Heart right ventricle (tissue), 16 donors: ENCODE measurements around the gene CMTM7. TPM values are rescaled to one million over a fixed set of nuclear protein-coding genes. Genes with fewer than 3 reads are reported as not detected.
"Not testable (repeated sequence)": the region's sequence is repeated elsewhere in the genome, so short reads cannot be mapped to it uniquely, and the experiment has no call there.

Experiments
- ATAC-seq, 8 donors: fragments of 200-7000 bp; cut with Tn5 transposase; one replicate each; pipeline ENCODE4 v1.9.1; 2020; ENCODE audit warnings: mild to moderate bottlenecking in 8 of 8, moderate library complexity in 8 of 8, moderate number of reproducible peaks in 1 of 8
- DNase-seq, 2 donors: peaks; one replicate each; pipeline ENCODE4 v3.0.0-alpha.2; 2020
- H3K27ac ChIP-seq, 10 donors: fragments of 200-600 bp; sonication (generic) in 2 of 10; one replicate each; pipeline versions ENCODE4 v1.5.0 to v1.8.0; 2020 to 2022; ENCODE audit warnings: mild to moderate bottlenecking in 3 of 10
- H3K27me3 ChIP-seq, 7 donors: fragments of 200-600 bp; one replicate each; pipeline ENCODE4 v1.8.0; 2021 to 2022; ENCODE audit warnings: mild to moderate bottlenecking in 2 of 7
- H3K36me3 ChIP-seq, 9 donors: fragments of 200-600 bp; sonication (generic) in 1 of 9; one replicate each; pipeline versions ENCODE4 v1.5.0 to v1.8.0; 2020 to 2022; ENCODE audit warnings: mild to moderate bottlenecking in 2 of 9
- H3K4me1 ChIP-seq, 9 donors: fragments of 200-600 bp; sonication (generic) in 1 of 9; one replicate each; pipeline versions ENCODE4 v1.5.0 to v1.8.0; 2020 to 2022; ENCODE audit warnings: mild to moderate bottlenecking in 4 of 9
- H3K4me3 ChIP-seq, 10 donors: fragments of 200-600 bp; sonication (generic) in 2 of 10; one replicate each; pipeline versions ENCODE4 v1.5.0 to v1.8.0; 2020 to 2022; ENCODE audit warnings: mild to moderate bottlenecking in 7 of 10, moderate library complexity in 2 of 10
- H3K9me3 ChIP-seq, 11 donors: fragments of 200-600 bp in 10 of 11; sonication (generic) in 2 of 11; one replicate each; pipeline versions ENCODE4 v1.5.0 to v1.8.0; 2013 to 2022; ENCODE audit warnings: mild to moderate bottlenecking in 2 of 11, control low read depth in 1 of 11, moderate library complexity in 1 of 11
- WGBS, 2 donors: extraction: QIAGEN DNeasy Blood & Tissue Kit; methylation state at CpG; one replicate each; pipeline ENCODE4 v1.1.7; 2013; ENCODE audit warnings: inconsistent platforms in 1 of 2; 5-methylcytosine and 5-hydroxymethylcytosine counted together
- intact Hi-C, 10 donors: fragments of 100-400 bp; cut with DNase I; formaldehyde crosslinking; loops; one replicate each; pipeline versions ENCODE4 v1.11.1 to v1.14.2; 2022
- polyA plus RNA-seq, 2 donors: library from polyadenylated mRNA; stranded (reverse); fragments of 200-250 nt; gene quantifications; one replicate each; pipeline ENCODE4 v1.2.3, GENCODE V29; 2013
- total RNA-seq, 10 donors: library from RNA; stranded (reverse); fragmentation: NEBNext Ultra II Directional in 3 of 10; extraction: Animal tissue kit (Norgen Biotek cat#: 25700) in 3 of 10; gene quantifications; one replicate each; pipeline versions ENCODE4 v1.2.1 to v1.2.4, GENCODE V29; 2021 to 2023
- TF ChIP-seq, protein P1 (sequence below), 9 donors: fragments of 200-600 bp; sonication (generic) in 2 of 9; IDR thresholded peaks; one replicate each; pipeline versions ENCODE4 v1.5.0 to v1.8.0; 2021 to 2022; ENCODE audit warnings: antibody characterized with exemption in 9 of 9, mild to moderate bottlenecking in 5 of 9, moderate library complexity in 1 of 9
- donor health status: Arrhythmogenic right ventricular cardiomyopathy.
- donor health status: ischemic (EF 13 %, LVEDD 7.1; RV severe dilation, severe dysfunction).
- donor health status: healthy with polysubstance abuse.
- donor health status: DM: no; HTN: yes; CAD: no.
- donor health status: DM: no; HTN: no; CAD: no.
- donor health status: ischemic (EF 25% LVEDD 6.9; RV normal size, moderate dysfunction).
- donor health status: ischemic (EF 25% LVEDD 5.7; RV mildly dilated, moderate dysfunction).
- donor health status: healthy.
- donor health status: DM: yes; HTN: yes; CAD: no.
- donor health status: Ischemic cardiomyopathy.
- donor health status: ischemic (EF 35%, LVEDD 5.7; RV mildly dilated, moderate dysfunction).
- donor health status: nonischemic (EF 11% LVEDD 7.7; RV severe dilation, severe dysfunction).
- donor health status: DM: yes; HTN: yes; CAD: no.
- donor health status: PGD.
- donor health status: ischemic (EF 29% LVEDD 5.4; RV normal size, mild dysfunction).
- donor health status: nonischemic (EF 23%, LVEDD 6.1; RV moderate dilation, normal function).

Gene CMTM7
- total and polyA plus RNA-seq, 12 donors = 1.7 to 9.2 (median 3.0) TPM

DNA sequence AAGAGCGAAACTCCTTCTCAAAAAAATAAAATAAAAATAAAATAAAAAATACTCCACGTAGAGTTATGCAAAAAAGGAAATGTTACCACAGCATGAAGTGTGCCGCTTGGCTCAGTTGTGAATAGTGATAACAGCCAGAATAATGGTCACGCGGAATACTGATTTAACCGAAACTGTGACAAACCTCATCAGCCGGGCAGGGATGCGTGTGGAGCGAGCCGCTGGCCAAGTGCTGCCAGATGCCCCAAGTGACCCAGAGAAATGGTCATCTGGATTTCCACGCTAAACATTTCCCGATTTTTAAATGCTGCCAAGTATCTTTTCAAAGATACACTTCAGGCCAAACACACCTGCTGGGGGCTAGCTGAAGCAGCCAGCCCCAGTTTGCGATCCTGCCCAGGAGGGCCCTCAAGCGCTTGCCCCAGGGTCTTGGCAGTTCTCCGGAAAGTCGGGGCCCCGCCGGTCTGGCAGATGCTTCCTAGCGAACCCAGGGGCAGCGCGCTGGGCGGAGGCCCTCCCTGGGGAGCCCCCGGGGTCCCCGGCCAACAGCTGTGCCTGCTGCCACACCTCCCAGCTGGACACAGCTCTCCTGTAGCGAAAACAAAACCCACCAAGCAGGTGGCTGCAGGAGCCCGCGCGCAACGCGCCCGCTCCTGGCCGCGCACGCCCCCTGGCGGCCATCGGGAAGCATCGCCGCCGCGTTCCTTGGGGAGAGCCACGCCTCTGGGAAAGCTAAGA lies 75.8 kb downstream of the CMTM7 start:
- intact Hi-C loops = loop anchor here (1.0 to 10.0 kb wide), 15 partner anchors 40 to 295 kb away; partner anchors contain the start of gene CMTM7 (in 1 of the 10)
- Histone ChIP-seq H3K27ac (peak overlapping the region in 3 of 10 donors; percentile 46 to 79 (median 58)), H3K27me3 (no peaks in the 10 kb centered on the region), H3K4me1 (peaks cover 0 to 55% (median 18%) of the 10 kb centered on the region in 9 donors), H3K9me3 (no peaks in the 10 kb centered on the region), H3K36me3 (peaks cover 0 to 12% (median 0%) of the 10 kb centered on the region in 9 donors), H3K4me3 (peak overlapping the region in 9 of 10 donors; percentile 14 to 53 (median 46))
- TF ChIP-seq, protein P1, sequence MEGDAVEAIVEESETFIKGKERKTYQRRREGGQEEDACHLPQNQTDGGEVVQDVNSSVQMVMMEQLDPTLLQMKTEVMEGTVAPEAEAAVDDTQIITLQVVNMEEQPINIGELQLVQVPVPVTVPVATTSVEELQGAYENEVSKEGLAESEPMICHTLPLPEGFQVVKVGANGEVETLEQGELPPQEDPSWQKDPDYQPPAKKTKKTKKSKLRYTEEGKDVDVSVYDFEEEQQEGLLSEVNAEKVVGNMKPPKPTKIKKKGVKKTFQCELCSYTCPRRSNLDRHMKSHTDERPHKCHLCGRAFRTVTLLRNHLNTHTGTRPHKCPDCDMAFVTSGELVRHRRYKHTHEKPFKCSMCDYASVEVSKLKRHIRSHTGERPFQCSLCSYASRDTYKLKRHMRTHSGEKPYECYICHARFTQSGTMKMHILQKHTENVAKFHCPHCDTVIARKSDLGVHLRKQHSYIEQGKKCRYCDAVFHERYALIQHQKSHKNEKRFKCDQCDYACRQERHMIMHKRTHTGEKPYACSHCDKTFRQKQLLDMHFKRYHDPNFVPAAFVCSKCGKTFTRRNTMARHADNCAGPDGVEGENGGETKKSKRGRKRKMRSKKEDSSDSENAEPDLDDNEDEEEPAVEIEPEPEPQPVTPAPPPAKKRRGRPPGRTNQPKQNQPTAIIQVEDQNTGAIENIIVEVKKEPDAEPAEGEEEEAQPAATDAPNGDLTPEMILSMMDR (IDR thresholded peaks at IDR 0.05) = peak; percentile 95 to 100 (median 99)
- WGBS, 2 donors = 29 to 34% methylated on average over 41 of the region's 41 CpGs
- ATAC-seq (peak; percentile 88 to 96 (median 90)), DNase-seq (peak; percentile 53 to 80)

DNA sequence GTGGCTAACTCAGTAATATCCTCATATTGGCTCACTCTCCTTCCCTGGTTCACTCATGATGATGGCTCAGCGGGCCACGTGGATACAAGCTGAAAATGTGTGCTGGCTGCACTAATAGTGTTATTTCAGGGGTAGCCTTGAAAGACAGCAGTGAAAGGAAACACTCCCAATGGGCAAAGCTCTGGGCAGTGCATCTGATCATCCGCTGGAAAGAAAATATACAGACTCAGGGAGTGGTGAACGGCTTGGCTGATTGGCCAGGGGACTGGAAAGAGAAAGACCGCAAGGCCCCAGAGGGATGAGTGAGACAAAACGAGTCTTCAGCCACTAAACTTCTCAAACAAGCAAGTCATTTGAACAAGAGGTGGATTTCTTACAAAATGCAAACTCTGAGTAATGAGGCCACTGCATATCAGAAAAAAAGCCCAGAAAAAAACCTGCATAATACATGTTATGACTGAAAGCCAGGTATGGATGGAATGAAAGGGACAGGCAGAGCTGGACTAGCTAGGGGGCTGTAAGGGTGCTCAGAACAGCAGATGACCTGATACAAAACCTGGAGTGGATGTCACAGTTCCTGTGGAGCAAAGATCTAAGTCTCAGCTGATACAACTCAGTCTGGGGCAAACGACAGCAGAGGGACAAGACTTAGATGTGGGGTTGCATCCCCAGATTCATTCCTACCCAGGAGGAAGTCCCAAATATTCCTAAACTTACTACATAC lies 77.7 kb downstream of the CMTM7 start:
- TF ChIP-seq, protein P1 (IDR thresholded peaks at IDR 0.05) = no peak
- intact Hi-C loops = loop anchor here (2.0 to 10.0 kb wide), 14 partner anchors 42 to 297 kb away; partner anchors contain the start of gene CMTM7 (in 1 of the 10)
- WGBS, 2 donors = 90 to 91% methylated on average over 7 of the region's 7 CpGs
- ATAC-seq = no peak
- DNase-seq = no peak
- H3K27me3 ChIP-seq = no peaks in the 10 kb centered on the region
- H3K4me3 ChIP-seq = no peak overlapping the region
- no peak overlapping the region for H3K27ac ChIP-seq
- no peaks in the 10 kb centered on the region for H3K9me3 ChIP-seq
- peaks cover 0 to 62% (median 13%) of the 10 kb centered on the region in 9 donors for H3K4me1 ChIP-seq
- peaks cover 0 to 21% (median 0%) of the 10 kb centered on the region in 9 donors for H3K36me3 ChIP-seq

DNA sequence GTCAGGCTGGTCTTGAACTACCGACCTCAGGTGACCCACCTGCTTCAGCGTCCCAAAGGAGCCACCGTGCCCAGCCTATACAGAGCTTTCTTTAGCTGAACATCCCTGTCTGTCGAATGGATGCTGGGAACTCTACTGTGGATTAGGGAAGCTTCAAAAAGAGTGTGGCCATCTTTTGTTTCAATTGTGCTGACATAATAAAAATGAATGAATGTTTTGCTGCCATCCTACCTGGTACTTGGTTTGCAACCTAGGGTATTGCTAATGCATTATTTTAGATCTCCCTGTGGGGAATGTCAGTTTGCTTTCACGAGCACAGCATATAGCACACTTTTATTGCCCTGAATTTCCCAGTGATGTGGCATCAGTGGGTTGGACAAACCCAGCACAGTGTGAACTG lies 78.7 kb downstream of the CMTM7 start:
- Histone ChIP-seq H3K4me3 (no peak overlapping the region), H3K4me1 (peaks cover 0 to 62% (median 13%) of the 10 kb centered on the region in 9 donors), H3K36me3 (peaks cover 0 to 21% (median 0%) of the 10 kb centered on the region in 9 donors), H3K27me3 (no peaks in the 10 kb centered on the region), H3K27ac (no peak overlapping the region), H3K9me3 (no peaks in the 10 kb centered on the region)
- ATAC-seq (no peak), DNase-seq (no peak)
- intact Hi-C loops = loop anchor here in 3 of 10 donors (5.0 to 10.0 kb wide), 3 partner anchors 168 to 176 kb away; no protein-coding TSS in a partner anchor
- TF ChIP-seq, protein P1 (IDR thresholded peaks at IDR 0.05) = no peak
- 93 to 96% methylated on average over 5 of the region's 5 CpGs for WGBS, 2 donors

DNA sequence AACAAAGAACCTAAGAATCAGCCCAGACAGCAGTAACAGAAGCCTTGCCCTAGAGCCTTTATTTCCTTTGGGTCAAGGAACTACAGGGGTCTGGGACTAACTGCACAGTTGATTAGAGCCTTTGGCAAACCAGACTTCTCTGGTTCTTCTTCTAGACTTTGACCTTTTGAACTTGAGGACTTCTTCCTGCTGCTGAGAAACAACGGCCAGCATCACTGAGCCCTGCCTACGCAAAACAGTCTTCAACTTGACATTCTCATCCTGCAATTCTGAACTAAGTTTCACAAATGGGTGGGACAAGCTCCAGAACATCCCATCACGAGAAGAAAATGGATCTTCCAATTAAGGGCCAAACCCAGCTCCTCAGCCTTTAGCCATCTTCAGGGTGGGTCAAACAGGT lies 79.6 kb downstream of the CMTM7 start:
- Histone ChIP-seq H3K9me3 (no peaks in the 10 kb centered on the region), H3K27ac (peak overlapping the region in 1 of 10 donors; percentile 48), H3K4me3 (no peak overlapping the region), H3K27me3 (no peaks in the 10 kb centered on the region), H3K4me1 (peaks cover 0 to 62% (median 13%) of the 10 kb centered on the region in 9 donors), H3K36me3 (peaks cover 0 to 21% (median 0%) of the 10 kb centered on the region in 9 donors)
- intact Hi-C loops = loop anchor here in 3 of 10 donors (5.0 to 10.0 kb wide), 3 partner anchors 169 to 176 kb away; no protein-coding TSS in a partner anchor
- no peak for ATAC-seq
- 85 to 93% methylated on average over 3 of the region's 3 CpGs for whole genome bisulfite sequencing, 2 donors
- DNase-seq = no peak
- TF ChIP-seq, protein P1 (IDR thresholded peaks at IDR 0.05) = no peak

DNA sequence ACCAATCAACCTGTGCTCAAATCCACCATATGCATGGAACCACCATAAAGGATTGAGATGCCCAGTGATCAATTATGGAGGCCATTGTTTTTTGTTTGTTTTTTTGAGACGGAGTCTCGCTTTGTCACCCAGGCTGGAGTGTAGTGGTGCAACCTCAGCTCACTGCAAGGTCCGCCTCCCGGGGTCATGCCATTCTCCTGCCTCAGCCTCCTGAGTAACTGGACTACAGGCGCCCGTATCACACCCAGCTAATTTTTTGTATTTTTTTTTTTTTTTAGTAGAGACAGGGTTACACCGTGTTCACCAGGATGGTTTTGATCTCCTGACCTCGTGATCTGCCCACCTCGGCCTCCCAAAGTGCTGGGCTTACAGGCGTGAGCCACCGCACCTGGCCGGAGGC lies 80.5 kb downstream of the CMTM7 start:
- Histone ChIP-seq H3K4me1 (peaks cover 0 to 60% (median 13%) of the 10 kb centered on the region in 9 donors), H3K36me3 (peaks cover 0 to 21% (median 0%) of the 10 kb centered on the region in 9 donors)
- H3K4me3 ChIP-seq, H3K9me3 ChIP-seq, H3K27me3 ChIP-seq, ATAC-seq, DNase-seq, H3K27ac ChIP-seq: not testable (repeated sequence)
- intact Hi-C loops = loop anchor here in 3 of 10 donors (5.0 to 10.0 kb wide), 3 partner anchors 170 to 177 kb away; no protein-coding TSS in a partner anchor
- 93 to 94% methylated on average over 12 of the region's 12 CpGs for WGBS, 2 donors
